Rectal smooth muscle tissue (tissue), 1 donor: Measurements from ENCODE around the gene BPIFB6.

Experiments used
- H3K27ac ChIP-seq: one replicate; pipeline ENCODE4 v1.7.0; 2013; ENCODE audit warnings: low read depth, low read length, inconsistent platforms
- H3K27me3 ChIP-seq: one replicate; pipeline ENCODE4 v1.7.0; 2013; ENCODE audit warnings: low read length; ENCODE audit not compliant: control insufficient read depth, insufficient read depth
- H3K36me3 ChIP-seq: one replicate; pipeline ENCODE4 v1.7.0; 2013; ENCODE audit warnings: low read length; ENCODE audit not compliant: control insufficient read depth, insufficient read depth
- H3K4me1 ChIP-seq: one replicate; pipeline ENCODE4 v1.7.0; 2013; ENCODE audit warnings: low read length; ENCODE audit not compliant: control insufficient read depth, insufficient read depth
- H3K4me3 ChIP-seq: one replicate; pipeline ENCODE4 v1.7.0; 2013; ENCODE audit warnings: low read length
- H3K9ac ChIP-seq: one replicate; pipeline ENCODE4 v1.7.0; 2013; ENCODE audit warnings: low read length

BPIFB6 gene

GRCh38 chr20:32991383-32991782 is 40.1 kb upstream of the BPIFB6 start:
- Histone ChIP-seq H3K9ac (no peak overlapping the region), H3K27me3 (no peaks in the 10 kb centered on the region), H3K4me1 (no peaks in the 10 kb centered on the region), H3K4me3 (no peak overlapping the region), H3K36me3 (no peaks in the 10 kb centered on the region), H3K27ac (no peak overlapping the region)

GRCh38 chr20:32991792-32992641 is 39.4 kb upstream of the BPIFB6 start:
- H3K27me3 ChIP-seq, result no peaks in the 10 kb centered on the region
- no peak overlapping the region for H3K4me3 ChIP-seq
- no peak overlapping the region for H3K27ac ChIP-seq
- no peak overlapping the region for H3K9ac ChIP-seq
- H3K4me1 ChIP-seq, result no peaks in the 10 kb centered on the region
- H3K36me3 ChIP-seq, result no peaks in the 10 kb centered on the region

- Histone ChIP-seq H3K36me3 (no peaks in the 10 kb centered on the region), H3K27me3 (no peaks in the 10 kb centered on the region), H3K4me1 (no peaks in the 10 kb centered on the region), H3K9ac (no peak overlapping the region), H3K27ac (no peak overlapping the region), H3K4me3 (no peak overlapping the region)
These were observed 37.9 kb upstream of the BPIFB6 start for GRCh38 chr20:32993496-32994050.

- H3K4me3 ChIP-seq, result no peak overlapping the region
- no peak overlapping the region for H3K9ac ChIP-seq
- H3K27ac ChIP-seq, result no peak overlapping the region
- H3K4me1 ChIP-seq, result no peaks in the 10 kb centered on the region
- H3K36me3 ChIP-seq, result no peaks in the 10 kb centered on the region
- no peaks in the 10 kb centered on the region for H3K27me3 ChIP-seq
These were observed 35.6 kb upstream of the BPIFB6 start for GRCh38 chr20:32995802-32996201.

GRCh38 chr20:32997431-32997830 is 34.0 kb upstream of the BPIFB6 start:
- Histone ChIP-seq H3K9ac (no peak overlapping the region), H3K4me3 (no peak overlapping the region), H3K27ac (no peak overlapping the region), H3K27me3 (no peaks in the 10 kb centered on the region), H3K36me3 (no peaks in the 10 kb centered on the region), H3K4me1 (no peaks in the 10 kb centered on the region)

GRCh38 chr20:32999603-33000250 is 31.7 kb upstream of the BPIFB6 start:
- H3K9ac ChIP-seq, result no peak overlapping the region
- no peaks in the 10 kb centered on the region for H3K36me3 ChIP-seq
- no peaks in the 10 kb centered on the region for H3K4me1 ChIP-seq
- no peaks in the 10 kb centered on the region for H3K27me3 ChIP-seq
- no peak overlapping the region for H3K4me3 ChIP-seq
- no peak overlapping the region for H3K27ac ChIP-seq

- H3K27ac ChIP-seq, result no peak overlapping the region
- H3K27me3 ChIP-seq, result no peaks in the 10 kb centered on the region
- H3K4me3 ChIP-seq, result no peak overlapping the region
- H3K36me3 ChIP-seq, result no peaks in the 10 kb centered on the region
- H3K4me1 ChIP-seq, result no peaks in the 10 kb centered on the region
- no peak overlapping the region for H3K9ac ChIP-seq
These were observed 30.5 kb upstream of the BPIFB6 start for GRCh38 chr20:33000802-33001466.

GRCh38 chr20:33002087-33002808 is 29.2 kb upstream of the BPIFB6 start:
- H3K36me3 ChIP-seq, result no peaks in the 10 kb centered on the region
- no peaks in the 10 kb centered on the region for H3K4me1 ChIP-seq
- no peak overlapping the region for H3K27ac ChIP-seq

GRCh38 chr20:33004141-33004751 is 27.2 kb upstream of the BPIFB6 start, which contains the start of gene SUN5:
SUN5 (minus strand) TSS chr20:33004433; CDS start chr20:33004340, 93 bp downstream.
- Histone ChIP-seq H3K4me1 (no peaks in the 10 kb centered on the region), H3K9ac (no peak within 1 kb of the TSS), H3K27me3 (no peaks in the 10 kb centered on the region), H3K27ac (no peak within 1 kb of the TSS), H3K36me3 (no peaks in the 10 kb centered on the region), H3K4me3 (no peak within 1 kb of the TSS)

More at GRCh38 chr20:33002087-33002808, 29.2 kb upstream of the BPIFB6 start:
- no peak overlapping the region for H3K9ac ChIP-seq
- no peaks in the 10 kb centered on the region for H3K27me3 ChIP-seq
- H3K4me3 ChIP-seq, result no peak overlapping the region

- no peaks in the 10 kb centered on the region for H3K36me3 ChIP-seq
- no peaks in the 10 kb centered on the region for H3K4me1 ChIP-seq
- H3K27me3 ChIP-seq, result no peaks in the 10 kb centered on the region
- H3K27ac ChIP-seq, result no peak overlapping the region
- H3K9ac ChIP-seq, result no peak overlapping the region
- H3K4me3 ChIP-seq, result no peak overlapping the region
These were observed 26.3 kb upstream of the BPIFB6 start for GRCh38 chr20:33005132-33005566.

GRCh38 chr20:33005908-33006775 is 25.3 kb upstream of the BPIFB6 start:
- Histone ChIP-seq H3K27me3 (no peaks in the 10 kb centered on the region), H3K36me3 (no peaks in the 10 kb centered on the region), H3K4me3 (no peak overlapping the region), H3K9ac (no peak overlapping the region), H3K27ac (no peak overlapping the region), H3K4me1 (no peaks in the 10 kb centered on the region)
